K562 (cell line): Measurements from ENCODE around the gene TAC3. TPM values are rescaled to one million over a fixed set of nuclear protein-coding genes. Genes with fewer than 3 reads are reported as not detected.

Source experiments
- ATAC-seq: fragments of 200-7000 bp; cut with Tn5 transposase; 3 replicates; pipeline ENCODE4 v1.9.1; 2020; ENCODE audit warnings: moderate library complexity
- BruUV-seq: library from RNA; stranded (reverse); fragments of 400-500 nt; replicated peaks from 2 replicates; lab custom pipeline; 2021; lab: Mats Ljungman, UMichigan
- CTCF ChIA-PET: fragments of 300-600 bp; formaldehyde crosslinking; extraction: SDS; loops from one replicate; lab custom pipeline; 2021; ENCODE audit warnings: low intra/inter-chr PET ratio; lab: Yijun Ruan, JAX
- POLR2A ChIA-PET: fragments of 300-600, 350-650 bp; sonication (Branson Sonifier 250); formaldehyde crosslinking; extraction: SDS; loops from one replicate; lab custom pipeline; 2021; ENCODE audit warnings: antibody characterized with exemption, inconsistent platforms; lab: Yijun Ruan, JAX
- DNase-seq, 4 experiments: peaks; one replicate each; pipeline versions ENCODE4 v3.0.0 to v3.0.0-alpha.2; 2011 to 2018; ENCODE audit warnings: low spot score in 3 of 4, mixed read lengths in 3 of 4; ENCODE audit errors: extremely low read depth in 1 of 4
- FAIRE-seq: peaks from 2 replicates; lab custom pipeline; 2011; peaks lifted over from hg19 to GRCh38; lab: Jason Lieb, UNC
- H2AFZ ChIP-seq: 2 replicates; pipeline ENCODE4 v1.6.0; 2011; ENCODE audit warnings: low read depth, low read length, control low read depth, inconsistent platforms
- H3K27ac ChIP-seq: fragments of 200-600 bp; 3 replicates; pipeline ENCODE4 v1.8.0; 2011; ENCODE audit warnings: low read depth, mild to moderate bottlenecking, control low read depth, inconsistent platforms, low read length, moderate library complexity, mixed read lengths; ENCODE audit errors: extremely low read depth
- H3K27me3 ChIP-seq, 2 experiments: fragments of 300-600 bp in 1 of 2; 2 replicates in 1 of 2; 3 replicates in 1 of 2; pipeline versions ENCODE4 v1.6.0 to v1.8.0; 2011; ENCODE audit warnings: inconsistent platforms in 2 of 2, low read length in 2 of 2, mild to moderate bottlenecking in 1 of 2, mixed read lengths in 1 of 2, moderate library complexity in 1 of 2; ENCODE audit not compliant: control insufficient read depth in 2 of 2, insufficient read depth in 2 of 2
- H3K36me3 ChIP-seq: fragments of 300-600 bp; 3 replicates; pipeline ENCODE4 v1.8.0; 2011; ENCODE audit warnings: mild to moderate bottlenecking, low read length, inconsistent platforms; ENCODE audit not compliant: control insufficient read depth, insufficient read depth
- H3K4me1 ChIP-seq, 2 experiments: fragments of 200-600 bp in 1 of 2; replicated peaks in 1 of 2; 2 replicates in 1 of 2; 3 replicates in 1 of 2; pipeline versions ENCODE4 v1.5.1 to v1.8.0; 2011; ENCODE audit warnings: inconsistent platforms in 2 of 2, low read length in 2 of 2, mild to moderate bottlenecking in 1 of 2, mixed read lengths in 1 of 2, moderate library complexity in 1 of 2; ENCODE audit not compliant: control insufficient read depth in 2 of 2, insufficient read depth in 2 of 2
- H3K4me2 ChIP-seq: 2 replicates; pipeline ENCODE4 v1.6.1; 2011; ENCODE audit warnings: low read length, control low read depth, inconsistent platforms, mixed read lengths; ENCODE audit not compliant: insufficient read depth
- H3K4me3 ChIP-seq: fragments of 200-600 bp; sonication (generic), shearing (Covaris generic); 2 replicates; pipeline ENCODE4 v1.5.1; 2016; ENCODE audit warnings: control low read depth, inconsistent platforms
- H3K79me2 ChIP-seq: fragments of 200-600 bp; 3 replicates; pipeline ENCODE4 v1.8.0; 2011; ENCODE audit warnings: low read length, inconsistent platforms; ENCODE audit not compliant: control insufficient read depth, insufficient read depth
- H3K9ac ChIP-seq, 2 experiments: 2 replicates each; pipeline versions ENCODE4 v1.6.0 to v1.6.1; 2011; ENCODE audit warnings: low read depth in 2 of 2, low read length in 2 of 2, control low read depth in 1 of 2, inconsistent platforms in 1 of 2, mild to moderate bottlenecking in 1 of 2, mixed read lengths in 1 of 2; ENCODE audit not compliant: insufficient read depth in 1 of 2
- H3K9me1 ChIP-seq: one replicate; pipeline ENCODE4 v1.6.0; 2011; ENCODE audit warnings: inconsistent platforms, mild to moderate bottlenecking, low read length, moderate library complexity; ENCODE audit not compliant: control insufficient read depth, insufficient read depth
- H3K9me3 ChIP-seq: replicated peaks from 2 replicates; pipeline ENCODE4 v1.5.1; 2011; ENCODE audit warnings: low read depth, low read length, inconsistent platforms; ENCODE audit not compliant: control insufficient read depth, insufficient read depth
- H4K20me1 ChIP-seq: replicated peaks from 2 replicates; pipeline ENCODE4 v1.6.1; 2011; ENCODE audit warnings: low read length, inconsistent platforms, mixed read lengths; ENCODE audit not compliant: control insufficient read depth, insufficient read depth
- CTBP1 ChIP-seq: fragments of 450-650 bp; IDR thresholded peaks from 2 replicates; pipeline ENCODE4 v1.6.1; 2016; ENCODE audit warnings: borderline replicate concordance
- ELF4 ChIP-seq: fragments of 450-650 bp; formaldehyde crosslinking; IDR thresholded peaks from 2 replicates; pipeline ENCODE4 v1.4.0; 2022; ENCODE audit warnings: missing genetic modification characterization
- GATAD2B ChIP-seq: fragments of 450-650 bp; IDR thresholded peaks from 2 replicates; pipeline ENCODE4 v1.6.1; 2017; ENCODE audit warnings: mild to moderate bottlenecking, borderline replicate concordance
- GTF2E2 ChIP-seq: fragments of 200-800 bp; sonication (Bioruptor generic); IDR thresholded peaks from 2 replicates; pipeline ENCODE4 v1.6.1; 2016; ENCODE audit warnings: missing genetic modification characterization, missing compliant biosample characterization
- HDAC6 ChIP-seq: IDR thresholded peaks from 2 replicates; pipeline ENCODE4 v1.6.1; 2012; ENCODE audit warnings: low read depth, mild to moderate bottlenecking, control low read depth, inconsistent platforms, low read length, moderate library complexity
- MAX ChIP-seq: sonication (generic); formaldehyde crosslinking; IDR thresholded peaks from 2 replicates; pipeline ENCODE4 v1.9.0; 2022; ENCODE audit warnings: mild to moderate bottlenecking, missing genetic modification reagents
- NFXL1 ChIP-seq: fragments of 450-650 bp; formaldehyde crosslinking; IDR thresholded peaks from 2 replicates; pipeline ENCODE4 v1.4.0; 2021; ENCODE audit warnings: mild to moderate bottlenecking
- NR2F6 ChIP-seq: fragments of 450-650 bp; formaldehyde crosslinking; IDR thresholded peaks from 2 replicates; pipeline ENCODE4 v1.4.0; 2020; ENCODE audit warnings: mild to moderate bottlenecking
- PCBP1 ChIP-seq: fragments of 200-400 bp; formaldehyde crosslinking; IDR thresholded peaks from 2 replicates; pipeline ENCODE4 v1.6.1; 2018; ENCODE audit warnings: mild to moderate bottlenecking, low read depth, low read length; ENCODE audit not compliant: poor library complexity, severe bottlenecking
- SRF ChIP-seq, 2 experiments: fragments of 250-450, 450-650 bp in 1 of 2; sonication (Bioruptor Pico) in 1 of 2; sonication (generic) in 1 of 2; formaldehyde crosslinking; IDR thresholded peaks; 2 replicates each; pipeline versions ENCODE4 v1.5.0 to v1.5.1; 2020 to 2022; ENCODE audit warnings: mild to moderate bottlenecking in 1 of 2, missing genetic modification reagents in 1 of 2
- THAP7 ChIP-seq: fragments of 250-450 bp; sonication (Bioruptor Pico); IDR thresholded peaks from 2 replicates; pipeline ENCODE4 v1.5.0; 2021
- ZNF347 ChIP-seq: fragments of 450-650 bp; formaldehyde crosslinking; IDR thresholded peaks from 2 replicates; pipeline ENCODE4 v1.4.0; 2020; ENCODE audit warnings: low read depth, mild to moderate bottlenecking, moderate library complexity
- ZNF395 ChIP-seq: fragments of 200-800 bp; sonication (Bioruptor generic); IDR thresholded peaks from 2 replicates; pipeline ENCODE4 v1.6.1; 2017; ENCODE audit warnings: missing genetic modification characterization, missing compliant biosample characterization
- WGBS: fragments of 100-300 bp; shearing (Covaris generic); methylation state at CpG from one replicate; pipeline ENCODE4 v1.1.6; 2016; ENCODE audit warnings: low coverage, mixed read lengths; ENCODE audit not compliant: insufficient coverage; ENCODE audit errors: missing lambda C conversion rate; 5-methylcytosine and 5-hydroxymethylcytosine counted together
- in situ Hi-C: fragments of 300-500 bp; cut with MboI; formaldehyde crosslinking; loops from 4 replicates; pipeline ENCODE4 v1.15.0; 2018; ENCODE audit warnings: inconsistent platforms, mixed read lengths
- intact Hi-C: fragments of 100-400 bp; cut with micrococcal nuclease; formaldehyde crosslinking; loops from 2 replicates; pipeline ENCODE4 v1.14.2; 2022
- polyA plus RNA-seq, 8 experiments: library from polyadenylated mRNA; depleted of rRNA in 4 of 8; stranded (reverse) in 5 of 8; unstranded in 3 of 8; fragments of >200 nt; fragmentation: Nextera tagmentation in 2 of 8; fragmentation: Illumina TruSeq in 1 of 8; extraction: Ambion mirVana in 2 of 8; extraction: Trizol in 1 of 8; gene quantifications; 2 replicates each; pipeline versions ENCODE4 v1.2.1 to v1.2.3, GENCODE V29; 2011 to 2014; ENCODE audit warnings: inconsistent platforms in 1 of 8, missing spikeins in 1 of 8
- total RNA-seq, 7 experiments: library from RNA; depleted of rRNA in 6 of 7; stranded (reverse); fragments of >200 nt in 6 of 7; fragmentation: Illumina TruSeq in 2 of 7; extraction: Trizol in 2 of 7; gene quantifications; 2 replicates each; pipeline versions ENCODE4 v1.2.1 to v1.2.3, GENCODE V29; 2011 to 2021; ENCODE audit warnings: low replicate concordance in 1 of 7

Gene TAC3
- total and polyA plus RNA-seq, 9 of the 15 experiments (the other 6 are each of a cell fraction or from before 2014, with no cell fraction given), result 0.29 to 2.8 (median 1.4) TPM

- TF ChIP-seq GTF2E2 (tag) (no peak), CTBP1 (no peak), MAX (no peak), PCBP1 (no peak), NR2F6 (CRISPR knock-in tag) (no peak), ELF4 (CRISPR knock-in tag) (no peak)
Measured at GRCh38 chr12:57005980-57006808, 10.1 kb downstream of the TAC3 start, which contains the start of gene ZBTB39 (continued).

GRCh38 chr12:57004651-57005050 is 11.7 kb downstream of the TAC3 start:
- CTCF ChIA-PET, result interaction anchor here (2.5 to 5.1 kb wide), 2 partner anchors 57 to 165 kb away, joined by 16 to 63 read pairs; no protein-coding TSS in a partner anchor
- no peak for ATAC-seq
- Histone ChIP-seq H2AFZ (no peak overlapping the region), H3K9me3 (no peaks in the 10 kb centered on the region), H3K27ac (no peak overlapping the region), H3K27me3 (no peaks in the 10 kb centered on the region), H3K4me2 (no peak overlapping the region; the same call in 1 of the 2 replicates), H3K4me1 (peaks cover 20 to 42% of the 10 kb centered on the region in 2 experiments; a peak in 4 of 5 replicates), H3K9ac (no peak overlapping the region), H3K36me3 (peaks cover 53% of the 10 kb centered on the region), H3K4me3 (no peak overlapping the region), H3K9me1 (peaks cover 3% of the 10 kb centered on the region), H4K20me1 (no peaks in the 10 kb centered on the region; the same call in 1 of the 2 replicates), H3K79me2 (peaks cover 47% of the 10 kb centered on the region)
- intact Hi-C loops (loop anchor here (10.0 kb wide), 1 partner anchor 370 kb away; the partner anchor contains the start of gene BAZ2A), in situ Hi-C loops (loop anchor here (5.0 kb wide), 3 partner anchors 108 to 247 kb away; partner anchors contain the start of gene STAT6)
- 89% methylated on average over 6 of the region's 6 CpGs for WGBS
- no peak for DNase-seq
- BruUV-seq, result no TSS peak
- no peak for FAIRE-seq
- TF ChIP-seq THAP7 (CRISPR knock-in tag) (no peak), SRF (CRISPR knock-in tag; IDR thresholded peaks at IDR 0.05) (0 out of 4 replicates have a peak, but pooled peaks of 1 of the 2 experiments have one; percentile 0), GATAD2B (no peak), HDAC6 (no peak), ZNF347 (CRISPR knock-in tag) (no peak), NFXL1 (CRISPR knock-in tag) (no peak), ZNF395 (no peak)
- POLR2A ChIA-PET, result interaction anchor here (0.9 to 2.9 kb wide), 7 partner anchors 12 to 279 kb away, joined by 3 to 23 read pairs (median 4); partner anchors contain the start of genes NACA and STAT6
